Forelimb muscle (tissue), 1 donor: ENCODE results near the gene SCIN. TPM values are rescaled to one million over a fixed set of nuclear protein-coding genes. Genes with fewer than 3 reads are reported as not detected.
"Not testable (repeated sequence)": the region's sequence is repeated elsewhere in the genome, so short reads cannot be mapped to it uniquely, and the experiment has no call there.

Source experiments
- DNase-seq: peaks from one replicate; pipeline ENCODE4 v3.0.0-alpha.2; 2013; ENCODE audit warnings: low read depth
- polyA plus RNA-seq: library from polyadenylated mRNA; unstranded; fragments of 120-200 nt; gene quantifications from one replicate; pipeline ENCODE4 v1.2.1, GENCODE V29; 2013; ENCODE audit not compliant: insufficient read length

Gene SCIN
- polyA plus RNA-seq: 0.34 TPM

DNA sequence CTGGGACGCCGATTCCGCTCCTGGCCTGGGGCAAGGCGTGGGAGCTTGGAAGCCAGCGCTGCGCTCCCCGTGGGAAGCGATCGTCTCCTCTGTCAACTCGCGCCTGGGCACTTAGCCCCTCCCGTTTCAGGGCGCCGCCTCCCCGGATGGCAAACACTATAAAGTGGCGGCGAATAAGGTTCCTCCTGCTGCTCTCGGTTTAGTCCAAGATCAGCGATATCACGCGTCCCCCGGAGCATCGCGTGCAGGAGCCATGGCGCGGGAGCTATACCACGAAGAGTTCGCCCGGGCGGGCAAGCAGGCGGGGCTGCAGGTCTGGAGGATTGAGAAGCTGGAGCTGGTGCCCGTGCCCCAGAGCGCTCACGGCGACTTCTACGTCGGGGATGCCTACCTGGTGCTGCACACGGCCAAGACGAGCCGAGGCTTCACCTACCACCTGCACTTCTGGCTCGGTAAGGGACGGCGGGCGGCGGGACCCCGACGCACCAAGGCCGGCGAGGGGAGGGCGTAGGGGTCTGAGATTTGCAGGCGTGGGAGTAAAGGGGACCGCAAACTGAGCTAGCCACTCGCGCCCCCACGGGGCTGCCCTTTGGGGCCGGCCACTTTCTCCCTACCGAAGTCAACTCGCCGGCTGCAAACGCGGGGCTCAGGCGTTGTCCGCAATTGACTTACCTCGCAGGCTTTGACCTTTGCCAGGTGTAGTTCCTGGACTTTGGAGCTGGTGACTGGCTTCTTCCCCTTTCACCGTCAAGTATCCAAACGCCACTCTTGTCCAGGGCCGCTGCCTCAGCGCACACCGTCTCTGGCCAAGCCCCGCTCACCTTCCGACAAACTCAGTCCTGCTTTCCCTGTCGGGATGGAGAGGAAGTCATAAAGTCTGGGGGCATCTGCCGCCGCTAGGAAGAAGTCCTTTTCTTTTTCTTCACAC, at the start of gene SCIN:
Gene SCIN (plus strand): TSS at position 187 of the 928 bp plus-strand sequence. CDS start 67 bp downstream, at position 254.
- DNase-seq: no peak

DNA sequence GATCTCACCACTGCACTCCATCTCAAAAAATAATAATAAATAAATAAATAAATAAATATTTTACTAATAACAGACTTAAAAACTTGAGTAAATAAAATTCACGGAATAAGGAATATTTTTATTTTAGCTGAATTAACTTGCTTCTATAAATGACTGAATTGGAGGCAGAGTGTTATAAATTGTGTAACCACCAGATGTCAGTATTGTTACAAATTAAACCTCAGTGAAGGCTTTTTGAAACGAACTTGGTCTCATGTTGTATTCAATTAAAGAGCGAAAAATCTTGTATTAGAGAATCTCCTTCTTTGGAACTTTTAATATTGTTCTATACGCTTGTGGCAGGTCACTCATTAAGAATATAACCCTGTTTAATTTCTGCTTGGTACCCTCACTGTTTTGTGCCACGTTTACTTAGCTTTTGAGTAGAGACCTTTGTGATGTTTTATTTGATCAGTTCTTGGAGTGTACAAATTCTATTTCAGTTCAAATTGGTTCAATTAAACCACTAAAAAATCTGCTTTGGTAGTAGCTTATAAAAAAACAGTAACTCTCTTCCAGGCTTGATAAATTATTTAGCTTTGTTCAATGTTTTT, 45.6 kb upstream of the SCIN start:
- DNase-seq: peak; percentile 31

DNA sequence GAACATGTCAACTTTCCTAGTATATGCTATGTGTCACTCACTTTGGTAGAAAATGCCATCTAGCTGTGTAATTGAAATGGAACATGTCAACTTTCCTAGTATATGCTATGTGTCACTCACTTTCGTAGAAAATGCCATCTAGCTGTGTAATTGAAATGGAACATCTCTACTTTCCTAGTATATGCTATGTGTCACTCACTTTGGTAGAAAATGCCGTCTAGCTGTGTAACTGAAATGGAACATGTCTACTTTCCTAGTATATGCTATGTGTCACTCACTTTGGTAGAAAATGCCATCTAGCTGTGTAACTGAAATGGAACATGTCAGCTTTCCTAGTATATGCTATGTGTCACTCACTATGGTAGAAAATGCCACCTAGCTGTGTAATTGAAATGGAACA, 43.8 kb upstream of the SCIN start:
- DNase-seq: not testable (repeated sequence)

DNA sequence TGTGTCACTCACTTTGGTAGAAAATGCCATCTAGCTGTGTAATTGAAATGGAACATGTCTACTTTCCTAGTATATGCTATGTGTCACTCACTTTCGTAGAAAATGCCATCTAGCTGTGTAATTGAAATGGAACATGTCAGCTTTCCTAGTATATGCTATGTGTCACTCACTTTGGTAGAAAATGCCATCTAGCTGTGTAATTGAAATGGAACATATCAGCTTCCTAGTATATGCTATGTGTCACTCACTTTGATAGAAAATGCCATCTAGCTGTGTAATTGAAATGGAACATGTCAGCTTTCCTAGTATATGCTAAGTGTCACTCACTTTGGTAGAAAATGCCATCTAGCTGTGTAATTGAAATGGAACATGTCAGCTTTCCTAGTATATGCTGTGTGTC, 42.9 kb upstream of the SCIN start:
- DNase-seq: not testable (repeated sequence)

DNA sequence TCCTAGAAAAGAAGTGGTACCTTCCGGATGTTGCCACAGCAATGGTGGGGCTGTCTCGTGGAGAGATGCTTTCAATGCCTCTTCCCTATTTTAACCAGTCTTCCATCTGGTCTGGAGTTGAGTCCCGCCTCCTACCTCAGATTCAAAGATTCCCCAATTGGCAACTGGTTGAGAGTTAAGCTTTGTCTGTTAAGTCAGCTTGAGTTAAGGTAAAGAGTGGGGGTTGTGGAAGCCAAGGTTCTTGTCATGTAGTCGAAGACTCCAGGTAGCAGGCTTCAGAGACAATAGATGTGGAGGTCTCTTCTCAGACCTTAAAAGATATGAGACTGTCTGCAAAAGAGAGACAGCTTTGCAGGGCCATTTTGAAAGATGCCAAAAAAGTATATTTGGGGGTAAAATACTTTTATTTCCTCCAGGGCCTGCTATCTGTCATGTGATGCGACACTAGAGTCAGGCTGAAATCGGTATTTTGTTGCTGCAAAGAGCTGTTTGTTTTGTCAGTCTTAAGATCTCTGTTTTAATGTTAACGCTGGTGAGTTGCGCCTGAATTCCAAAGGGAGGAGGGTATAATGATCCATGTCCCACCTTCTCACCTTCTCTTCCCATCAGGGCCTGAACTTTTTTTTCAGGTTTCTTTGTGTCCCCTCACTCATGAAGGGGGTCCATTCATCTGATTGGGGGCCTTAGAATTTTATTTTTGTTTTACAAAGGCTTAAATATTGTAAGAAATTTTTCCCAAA, 40.4 kb upstream of the SCIN start:
- DNase-seq: no peak

DNA sequence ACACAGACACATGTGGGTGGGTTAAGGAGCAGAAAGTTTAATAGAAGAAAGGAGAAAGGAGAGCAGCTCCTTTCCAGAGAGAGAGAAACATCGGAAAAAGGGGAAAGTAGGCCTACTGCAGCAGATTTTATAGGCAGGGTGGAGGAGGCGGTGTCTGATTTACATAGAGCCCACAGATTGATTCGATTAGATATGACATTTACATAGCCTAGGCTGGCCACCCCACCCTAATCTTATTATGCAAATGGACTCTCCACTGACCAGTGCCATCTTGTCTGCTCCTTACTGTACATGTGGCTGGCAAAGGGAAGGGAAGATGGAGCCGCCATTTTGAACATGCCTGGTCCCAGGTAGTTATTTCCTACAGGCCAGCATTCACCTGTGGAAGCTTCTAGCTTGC, 38.7 kb upstream of the SCIN start:
- DNase-seq: no peak

DNA sequence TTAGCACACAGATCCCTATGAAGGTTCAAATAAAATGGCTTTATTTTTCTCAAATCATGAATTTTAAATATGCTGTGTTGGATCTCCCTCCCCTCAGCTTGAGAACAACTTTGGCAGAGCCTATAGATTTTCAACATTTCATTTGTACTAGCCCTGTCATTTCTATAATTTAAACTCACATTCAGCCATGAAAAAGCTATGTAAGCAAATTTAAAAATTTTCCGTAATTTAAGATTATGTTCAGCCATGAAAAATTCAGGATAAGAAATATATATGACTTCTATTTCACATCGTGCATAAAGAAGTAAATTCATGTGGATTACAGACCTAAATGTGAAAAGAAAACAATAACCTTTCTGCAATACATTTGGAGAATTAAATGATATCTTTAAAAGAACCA, 36.5 kb upstream of the SCIN start:
- no peak for DNase-seq

DNA sequence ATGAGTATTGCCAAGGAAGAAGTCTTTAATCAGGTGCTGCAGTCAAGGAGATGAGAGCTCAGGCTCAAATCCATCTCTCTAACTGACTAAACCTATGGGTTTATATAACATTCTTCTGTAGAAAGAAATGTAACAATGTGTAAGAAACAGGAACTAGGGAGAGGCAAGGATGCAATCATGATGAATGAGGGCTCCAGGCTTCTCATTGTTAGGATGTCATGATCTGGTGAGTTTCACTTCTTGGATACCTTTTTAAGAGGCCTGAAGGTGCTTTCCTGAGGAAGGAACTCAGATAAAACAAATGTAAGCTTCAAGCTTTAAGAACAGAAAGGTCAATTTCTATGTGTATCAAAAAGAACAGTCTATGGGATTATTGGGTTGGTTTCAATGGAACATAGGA, 30.8 kb upstream of the SCIN start:
- no peak for DNase-seq

DNA sequence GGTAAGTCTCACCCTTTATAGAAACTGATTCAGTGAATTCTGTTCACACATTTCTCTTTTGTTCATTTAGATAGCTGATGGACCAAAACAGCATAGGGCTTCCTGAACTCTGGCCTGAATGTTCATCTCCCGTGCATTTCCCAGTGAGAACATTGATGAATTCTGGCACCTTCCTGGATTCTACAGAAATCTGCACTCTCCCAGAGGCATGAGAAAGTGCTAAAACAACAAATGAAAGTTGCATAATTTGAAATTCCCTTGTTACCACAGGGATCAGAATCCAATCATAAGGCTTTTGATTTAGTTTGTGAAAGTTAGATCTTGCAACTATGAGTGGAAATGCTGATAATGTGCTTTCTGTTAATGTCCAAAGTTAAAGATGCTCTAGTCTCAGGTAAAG, 29.7 kb upstream of the SCIN start:
- DNase-seq: no peak

DNA sequence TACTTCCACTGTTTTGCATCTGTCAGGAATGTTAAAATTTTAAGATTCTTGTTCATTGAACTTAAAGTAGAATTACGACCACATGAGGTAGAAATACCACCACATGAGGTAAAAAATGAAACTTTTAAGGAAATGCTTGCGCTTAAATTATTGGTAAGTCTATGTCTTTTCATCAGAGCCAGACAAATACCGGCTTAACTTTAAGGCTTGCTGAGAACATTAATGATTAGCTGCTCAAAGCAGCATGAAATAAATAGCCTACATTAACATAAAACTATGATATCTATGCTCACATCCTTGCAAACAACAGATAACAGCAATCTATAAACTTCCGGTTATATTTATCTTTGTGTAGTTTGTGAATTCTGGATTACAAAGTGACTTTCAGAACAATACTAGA, 26.9 kb upstream of the SCIN start:
- no peak for DNase-seq

DNA sequence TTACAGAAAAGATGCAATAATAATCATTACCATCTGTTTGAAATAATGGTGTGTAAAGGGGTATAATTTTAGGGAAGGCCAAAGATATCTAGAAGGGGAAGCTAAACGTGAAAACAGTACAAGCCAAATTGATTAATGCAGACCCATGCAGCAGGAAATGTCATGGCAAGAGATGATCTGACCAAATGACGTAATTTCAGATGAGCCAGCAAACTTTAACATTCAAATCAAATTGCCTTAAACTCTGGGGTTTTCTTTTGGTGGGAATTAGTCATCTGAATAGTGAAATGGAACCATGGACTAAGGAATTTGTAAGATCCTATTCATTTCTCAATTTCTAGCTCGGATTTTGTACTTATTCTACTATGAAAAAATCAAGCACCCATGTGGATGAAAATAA, 21.4 kb upstream of the SCIN start:
- no peak for DNase-seq

DNA sequence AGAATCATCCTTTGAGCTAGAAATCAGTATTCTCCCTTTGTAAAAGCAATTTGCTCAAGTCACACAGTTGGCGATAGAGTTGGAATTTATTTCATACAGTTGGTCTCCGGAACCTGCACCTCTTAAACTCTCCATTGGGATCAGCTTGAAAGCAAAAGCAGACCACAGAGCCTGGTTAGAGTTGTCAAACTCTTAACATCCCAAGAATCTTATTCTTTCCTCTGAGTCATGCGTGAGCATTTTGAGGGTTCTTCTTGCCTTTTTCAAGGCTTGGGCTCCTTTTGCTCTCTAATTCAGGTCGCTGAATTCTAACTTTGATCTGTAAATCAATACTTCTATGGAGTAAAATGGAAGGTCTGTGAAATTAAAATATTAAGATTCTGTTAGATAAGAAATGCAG, 19.6 kb upstream of the SCIN start:
- DNase-seq: no peak

DNA sequence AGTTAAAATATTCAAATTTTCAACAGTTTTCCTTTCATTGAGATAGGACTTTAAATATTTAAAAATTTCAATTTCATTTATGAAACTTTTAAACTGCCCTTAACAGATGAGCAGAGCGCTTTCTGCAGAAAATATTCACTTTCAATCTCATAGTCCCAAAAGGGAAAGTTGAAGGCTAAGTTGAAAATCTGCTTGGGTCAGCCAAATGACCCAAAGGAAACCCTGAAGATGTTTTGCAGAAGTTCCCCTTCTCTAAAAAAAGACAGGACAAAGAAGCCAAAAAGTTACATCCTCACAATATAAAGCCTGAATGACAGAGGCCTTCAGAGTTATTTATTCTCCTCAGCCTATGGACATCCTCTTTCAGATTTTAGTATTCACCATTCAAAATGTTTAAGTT, 17.6 kb upstream of the SCIN start:
- no peak for DNase-seq

DNA sequence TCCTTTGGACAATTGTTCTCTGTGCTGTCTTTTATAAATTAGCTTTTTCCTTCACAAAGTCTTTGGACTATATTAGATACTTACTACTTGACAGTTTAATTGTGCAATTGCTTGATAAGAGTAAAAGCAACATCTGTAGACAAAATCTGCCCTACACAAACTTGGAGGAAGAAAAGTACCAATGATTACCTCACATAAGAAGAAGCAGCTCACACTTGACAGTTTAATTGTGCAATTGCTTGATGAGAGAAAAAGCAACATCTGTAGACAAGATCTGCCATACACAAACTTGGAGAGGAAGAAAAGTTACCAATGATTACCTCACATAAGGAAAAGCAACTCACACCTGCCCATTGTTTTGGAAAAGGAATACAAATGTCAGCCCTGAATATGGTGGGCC, 17.1 kb upstream of the SCIN start:
- DNase-seq: no peak

DNA sequence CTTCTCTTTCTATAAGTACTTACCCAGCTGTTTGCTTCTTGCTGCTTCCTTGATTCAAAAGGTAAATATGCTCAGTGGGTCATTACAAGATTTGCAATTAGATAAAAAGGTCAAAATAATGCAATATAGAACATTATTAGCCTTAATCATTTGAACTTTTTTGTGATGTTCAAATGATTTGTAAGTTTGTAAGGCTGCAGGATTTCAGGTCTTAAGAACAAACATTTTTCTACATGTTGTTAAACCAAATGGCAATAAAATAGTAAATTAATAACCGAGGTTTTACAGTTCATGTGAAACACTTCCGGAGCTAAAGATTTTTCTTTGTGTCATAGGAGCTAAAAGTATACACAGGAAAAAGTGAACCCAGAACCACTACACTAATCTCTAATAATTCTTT, 16.2 kb upstream of the SCIN start:
- no peak for DNase-seq

DNA sequence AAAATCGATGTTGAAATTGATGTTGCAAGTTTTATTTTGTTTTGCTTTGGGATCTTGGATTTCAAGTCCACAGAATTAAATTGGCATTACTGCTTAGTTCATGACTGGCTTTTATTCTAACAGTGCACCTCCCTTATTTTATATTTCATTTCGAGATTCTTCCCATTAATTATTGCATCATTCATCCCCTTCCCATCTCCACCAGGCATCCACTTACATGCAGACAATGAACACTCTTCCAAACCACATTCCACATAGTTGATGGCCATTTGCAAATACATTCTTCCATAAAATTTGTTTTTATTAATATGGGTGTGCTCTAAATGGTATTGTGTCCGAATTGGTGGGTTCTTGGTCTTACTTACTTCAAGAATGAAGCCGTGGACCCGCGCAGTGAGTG, 15.6 kb upstream of the SCIN start:
- DNase-seq: no peak

DNA sequence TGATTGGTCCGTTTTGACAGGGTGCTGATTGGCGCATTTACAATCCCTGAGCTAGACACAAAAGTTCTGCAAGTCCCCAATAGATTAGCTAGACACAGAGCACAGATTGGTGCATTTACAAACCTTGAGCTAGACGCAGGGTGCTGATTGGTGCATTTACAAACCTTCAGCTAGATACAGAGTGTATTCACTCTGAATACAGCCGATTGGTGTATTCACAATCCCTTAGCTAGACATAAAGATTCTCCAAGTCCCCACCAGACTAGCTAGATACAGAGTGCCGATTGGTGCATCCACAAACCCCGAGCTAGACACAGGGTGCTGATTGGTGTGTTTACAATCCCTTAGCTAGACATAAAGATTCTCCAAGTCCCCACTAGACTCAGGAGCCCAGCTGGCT, 14.8 kb upstream of the SCIN start:
- DNase-seq: not testable (repeated sequence)

DNA sequence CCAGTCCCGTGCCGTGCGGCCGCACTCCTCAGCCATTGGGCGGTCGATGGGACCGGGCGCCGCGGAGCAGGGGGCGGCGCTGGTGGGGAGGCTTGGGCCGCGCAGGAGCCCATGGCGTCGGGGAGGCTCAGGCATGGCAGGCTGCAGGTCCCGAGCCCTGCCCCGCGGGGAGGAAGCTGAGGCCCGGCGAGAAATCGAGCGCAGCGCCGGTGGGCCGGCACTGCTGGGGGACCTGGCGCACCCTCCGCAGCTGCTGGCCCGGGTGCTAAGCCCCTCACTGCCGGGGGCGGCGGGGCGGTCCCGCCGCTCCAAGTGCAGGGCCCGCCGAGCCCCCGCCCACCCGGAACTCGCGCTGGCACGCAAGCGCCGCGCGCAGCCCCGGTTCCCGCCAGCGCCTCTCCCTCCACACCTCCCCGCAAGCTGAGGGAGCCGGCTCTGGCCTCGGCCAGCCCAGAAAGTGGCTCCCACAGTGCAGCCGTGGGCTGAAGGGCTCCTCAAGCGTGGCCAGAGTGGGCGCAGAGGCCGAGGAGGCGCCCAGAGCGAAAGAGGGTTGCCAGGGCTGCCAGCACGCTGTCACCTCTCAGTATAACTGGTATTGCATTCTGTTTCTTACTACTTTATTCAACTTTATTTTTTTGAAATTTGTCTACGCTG, 14.3 kb upstream of the SCIN start:
- not testable (repeated sequence) for DNase-seq

DNA sequence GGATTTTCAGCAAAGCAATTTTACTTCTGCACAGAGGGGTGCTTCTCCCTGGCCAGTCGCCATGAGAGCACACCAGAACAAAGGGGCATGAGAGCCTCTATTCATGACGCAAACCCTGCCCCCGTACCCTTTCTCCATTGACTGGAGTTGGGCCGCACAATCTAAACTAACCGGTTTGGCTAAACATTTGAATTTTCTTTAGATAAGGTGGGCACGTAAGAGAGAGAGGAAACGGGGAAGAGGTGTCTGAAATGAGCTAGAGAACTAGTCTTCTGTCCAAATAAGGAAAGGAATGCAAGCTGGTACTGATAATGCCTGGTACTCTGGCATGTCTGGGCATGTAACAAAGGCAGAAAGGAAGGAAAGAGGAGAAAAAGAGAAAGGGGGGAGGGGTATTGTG, 13.2 kb upstream of the SCIN start:
- DNase-seq: no peak

DNA sequence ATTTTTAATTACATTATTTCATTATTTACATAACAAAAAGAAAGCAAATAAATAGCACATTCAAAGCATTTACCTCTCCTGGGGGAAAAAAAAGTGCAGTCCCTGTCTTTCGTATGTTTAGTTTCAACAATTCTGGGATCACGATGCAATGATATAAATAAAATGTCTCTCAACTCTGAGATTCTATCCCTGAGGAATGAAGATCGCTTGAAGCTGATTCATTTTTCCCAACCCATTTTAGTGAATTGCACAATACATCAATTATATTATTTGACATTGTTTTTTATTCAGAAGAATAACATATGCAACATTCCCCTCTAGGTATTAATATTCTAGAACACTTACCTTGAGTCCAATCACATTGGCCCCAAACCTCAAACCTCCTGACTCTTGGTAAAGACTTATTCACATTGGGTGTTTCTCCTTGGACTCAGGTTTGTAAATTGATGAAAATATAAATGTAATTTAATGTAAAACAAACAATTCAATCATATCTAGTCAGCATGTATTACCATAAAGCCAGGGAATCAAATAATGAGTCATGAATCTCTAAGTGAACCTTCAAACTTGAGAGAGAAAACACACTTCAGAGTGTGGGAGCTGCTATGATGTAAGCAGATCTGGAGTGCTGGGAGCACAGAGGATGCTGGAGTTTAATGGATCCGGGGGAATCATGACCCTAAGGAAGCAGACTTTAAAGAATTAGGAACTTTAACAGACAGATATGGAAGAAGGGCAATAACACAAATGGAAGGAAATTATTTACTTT, 5.3 kb upstream of the SCIN start:
- no peak for DNase-seq

DNA sequence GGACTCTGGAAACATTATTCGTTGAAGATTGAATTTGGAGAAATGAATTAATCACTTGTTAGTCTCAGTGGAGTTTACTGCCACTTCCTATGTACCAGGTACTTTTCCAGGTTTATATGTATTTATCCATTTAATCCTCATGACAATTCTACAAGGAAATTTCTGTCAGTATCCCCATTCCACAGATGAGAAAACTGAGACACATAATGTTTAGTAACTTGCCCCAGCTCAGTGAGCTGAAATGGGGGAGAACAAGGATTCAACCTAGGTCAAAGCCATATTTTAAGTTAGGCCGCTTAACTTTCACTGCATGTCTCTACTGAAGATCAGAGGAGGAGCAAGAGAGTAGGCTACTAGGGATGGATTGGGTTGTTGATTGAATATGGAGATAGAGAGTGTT, 4.6 kb upstream of the SCIN start:
- DNase-seq: no peak
